ENCODE measurements around the gene TKT. TPM values are rescaled to one million over a fixed set of nuclear protein-coding genes. Genes with fewer than 3 reads are reported as not detected.

TKT gene
- total and polyA plus RNA-seq, 2 experiments from 2014 or later: 584 to 1,411 TPM

DNA sequence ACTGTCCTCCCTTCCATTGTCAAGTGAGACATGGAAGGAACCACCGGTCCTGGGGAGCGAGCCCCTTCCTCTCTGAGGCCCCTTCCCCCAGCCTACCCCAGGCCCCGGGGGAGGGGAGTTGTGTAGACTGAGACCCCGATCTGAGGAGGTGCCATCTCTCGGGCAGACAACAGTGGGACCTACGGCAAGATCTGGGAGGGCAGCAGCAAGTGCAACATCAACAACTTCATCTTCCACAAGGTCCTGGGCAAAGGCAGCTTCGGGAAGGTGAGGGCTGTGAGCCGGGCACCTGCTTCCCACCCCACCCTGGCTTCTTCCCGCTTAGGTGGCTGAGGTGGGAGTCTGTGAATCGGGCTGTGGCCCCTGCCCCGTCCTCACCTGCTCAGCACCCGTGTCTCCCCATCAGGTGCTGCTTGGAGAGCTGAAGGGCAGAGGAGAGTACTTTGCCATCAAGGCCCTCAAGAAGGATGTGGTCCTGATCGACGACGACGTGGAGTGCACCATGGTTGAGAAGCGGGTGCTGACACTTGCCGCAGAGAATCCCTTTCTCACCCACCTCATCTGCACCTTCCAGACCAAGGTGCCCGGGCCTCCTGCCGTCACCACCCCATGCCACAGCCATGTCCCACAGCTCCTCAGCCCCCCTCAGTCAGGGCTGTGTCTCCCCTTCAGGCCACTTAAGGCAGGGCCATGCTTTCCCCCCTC lies 69.9 kb downstream of the TKT start (continued):
- TF ChIP-seq, protein P1, sequence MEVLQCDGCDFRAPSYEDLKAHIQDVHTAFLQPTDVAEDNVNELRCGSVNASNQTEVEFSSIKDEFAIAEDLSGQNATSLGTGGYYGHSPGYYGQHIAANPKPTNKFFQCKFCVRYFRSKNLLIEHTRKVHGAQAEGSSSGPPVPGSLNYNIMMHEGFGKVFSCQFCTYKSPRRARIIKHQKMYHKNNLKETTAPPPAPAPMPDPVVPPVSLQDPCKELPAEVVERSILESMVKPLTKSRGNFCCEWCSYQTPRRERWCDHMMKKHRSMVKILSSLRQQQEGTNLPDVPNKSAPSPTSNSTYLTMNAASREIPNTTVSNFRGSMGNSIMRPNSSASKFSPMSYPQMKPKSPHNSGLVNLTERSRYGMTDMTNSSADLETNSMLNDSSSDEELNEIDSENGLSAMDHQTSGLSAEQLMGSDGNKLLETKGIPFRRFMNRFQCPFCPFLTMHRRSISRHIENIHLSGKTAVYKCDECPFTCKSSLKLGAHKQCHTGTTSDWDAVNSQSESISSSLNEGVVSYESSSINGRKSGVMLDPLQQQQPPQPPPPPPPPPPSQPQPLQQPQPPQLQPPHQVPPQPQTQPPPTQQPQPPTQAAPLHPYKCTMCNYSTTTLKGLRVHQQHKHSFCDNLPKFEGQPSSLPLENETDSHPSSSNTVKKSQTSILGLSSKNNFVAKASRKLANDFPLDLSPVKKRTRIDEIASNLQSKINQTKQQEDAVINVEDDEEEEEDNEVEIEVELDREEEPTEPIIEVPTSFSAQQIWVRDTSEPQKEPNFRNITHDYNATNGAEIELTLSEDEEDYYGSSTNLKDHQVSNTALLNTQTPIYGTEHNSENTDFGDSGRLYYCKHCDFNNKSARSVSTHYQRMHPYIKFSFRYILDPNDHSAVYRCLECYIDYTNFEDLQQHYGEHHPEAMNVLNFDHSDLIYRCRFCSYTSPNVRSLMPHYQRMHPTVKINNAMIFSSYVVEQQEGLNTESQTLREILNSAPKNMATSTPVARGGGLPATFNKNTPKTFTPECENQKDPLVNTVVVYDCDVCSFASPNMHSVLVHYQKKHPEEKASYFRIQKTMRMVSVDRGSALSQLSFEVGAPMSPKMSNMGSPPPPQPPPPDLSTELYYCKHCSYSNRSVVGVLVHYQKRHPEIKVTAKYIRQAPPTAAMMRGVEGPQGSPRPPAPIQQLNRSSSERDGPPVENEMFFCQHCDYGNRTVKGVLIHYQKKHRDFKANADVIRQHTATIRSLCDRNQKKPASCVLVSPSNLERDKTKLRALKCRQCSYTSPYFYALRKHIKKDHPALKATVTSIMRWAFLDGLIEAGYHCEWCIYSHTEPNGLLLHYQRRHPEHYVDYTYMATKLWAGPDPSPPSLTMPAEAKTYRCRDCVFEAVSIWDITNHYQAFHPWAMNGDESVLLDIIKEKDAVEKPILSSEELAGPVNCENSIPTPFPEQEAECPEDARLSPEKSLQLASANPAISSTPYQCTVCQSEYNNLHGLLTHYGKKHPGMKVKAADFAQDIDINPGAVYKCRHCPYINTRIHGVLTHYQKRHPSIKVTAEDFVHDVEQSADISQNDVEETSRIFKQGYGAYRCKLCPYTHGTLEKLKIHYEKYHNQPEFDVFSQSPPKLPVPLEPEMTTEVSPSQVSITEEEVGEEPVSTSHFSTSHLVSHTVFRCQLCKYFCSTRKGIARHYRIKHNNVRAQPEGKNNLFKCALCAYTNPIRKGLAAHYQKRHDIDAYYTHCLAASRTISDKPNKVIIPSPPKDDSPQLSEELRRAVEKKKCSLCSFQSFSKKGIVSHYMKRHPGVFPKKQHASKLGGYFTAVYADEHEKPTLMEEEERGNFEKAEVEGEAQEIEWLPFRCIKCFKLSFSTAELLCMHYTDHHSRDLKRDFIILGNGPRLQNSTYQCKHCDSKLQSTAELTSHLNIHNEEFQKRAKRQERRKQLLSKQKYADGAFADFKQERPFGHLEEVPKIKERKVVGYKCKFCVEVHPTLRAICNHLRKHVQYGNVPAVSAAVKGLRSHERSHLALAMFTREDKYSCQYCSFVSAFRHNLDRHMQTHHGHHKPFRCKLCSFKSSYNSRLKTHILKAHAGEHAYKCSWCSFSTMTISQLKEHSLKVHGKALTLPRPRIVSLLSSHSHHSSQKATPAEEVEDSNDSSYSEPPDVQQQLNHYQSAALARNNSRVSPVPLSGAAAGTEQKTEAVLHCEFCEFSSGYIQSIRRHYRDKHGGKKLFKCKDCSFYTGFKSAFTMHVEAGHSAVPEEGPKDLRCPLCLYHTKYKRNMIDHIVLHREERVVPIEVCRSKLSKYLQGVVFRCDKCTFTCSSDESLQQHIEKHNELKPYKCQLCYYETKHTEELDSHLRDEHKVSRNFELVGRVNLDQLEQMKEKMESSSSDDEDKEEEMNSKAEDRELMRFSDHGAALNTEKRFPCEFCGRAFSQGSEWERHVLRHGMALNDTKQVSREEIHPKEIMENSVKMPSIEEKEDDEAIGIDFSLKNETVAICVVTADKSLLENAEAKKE (CRISPR knock-in tag; IDR thresholded peaks at IDR 0.05): no peak
- no peak for TF ChIP-seq NANOG (IDR thresholded peaks at IDR 0.05; ENCODE audit: borderline replicate concordance)
- TF ChIP-seq JUNB (IDR thresholded peaks at IDR 0.05; ENCODE audit: unreplicated experiment): no peak
- TF ChIP-seq ZNF114 (CRISPR knock-in tag; IDR thresholded peaks at IDR 0.05): no peak
- TF ChIP-seq, protein P2, sequence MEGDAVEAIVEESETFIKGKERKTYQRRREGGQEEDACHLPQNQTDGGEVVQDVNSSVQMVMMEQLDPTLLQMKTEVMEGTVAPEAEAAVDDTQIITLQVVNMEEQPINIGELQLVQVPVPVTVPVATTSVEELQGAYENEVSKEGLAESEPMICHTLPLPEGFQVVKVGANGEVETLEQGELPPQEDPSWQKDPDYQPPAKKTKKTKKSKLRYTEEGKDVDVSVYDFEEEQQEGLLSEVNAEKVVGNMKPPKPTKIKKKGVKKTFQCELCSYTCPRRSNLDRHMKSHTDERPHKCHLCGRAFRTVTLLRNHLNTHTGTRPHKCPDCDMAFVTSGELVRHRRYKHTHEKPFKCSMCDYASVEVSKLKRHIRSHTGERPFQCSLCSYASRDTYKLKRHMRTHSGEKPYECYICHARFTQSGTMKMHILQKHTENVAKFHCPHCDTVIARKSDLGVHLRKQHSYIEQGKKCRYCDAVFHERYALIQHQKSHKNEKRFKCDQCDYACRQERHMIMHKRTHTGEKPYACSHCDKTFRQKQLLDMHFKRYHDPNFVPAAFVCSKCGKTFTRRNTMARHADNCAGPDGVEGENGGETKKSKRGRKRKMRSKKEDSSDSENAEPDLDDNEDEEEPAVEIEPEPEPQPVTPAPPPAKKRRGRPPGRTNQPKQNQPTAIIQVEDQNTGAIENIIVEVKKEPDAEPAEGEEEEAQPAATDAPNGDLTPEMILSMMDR (conservative IDR thresholded peaks at IDR 0.05; ENCODE audit: low read depth in 2 of 2): no peak
- TF ChIP-seq EZH2 (IDR thresholded peaks at IDR 0.05; ENCODE audit: low read depth, unreplicated experiment): no peak
- TF ChIP-seq CREB1 (CRISPR knock-in tag; IDR thresholded peaks at IDR 0.05; ENCODE audit: low read depth): no peak
- TF ChIP-seq EZH2phosphoT487 (IDR thresholded peaks at IDR 0.05; ENCODE audit: unreplicated experiment): no peak
